SU-DHL-6 (cell line): ENCODE data around the gene MAP2.

Experiments used
- H2AFZ ChIP-seq: fragments of 200-600 bp; sonication (generic); 2 replicates; pipeline ENCODE4 v1.6.1; 2014; ENCODE audit warnings: low read depth, mild to moderate bottlenecking, moderate library complexity, mixed read lengths, antibody characterized with exemption, low read length; ENCODE audit not compliant: severe bottlenecking
- H3F3A ChIP-seq: fragments of 200-600 bp; shearing (Covaris generic); 2 replicates; pipeline ENCODE4 v1.6.0; 2016; ENCODE audit warnings: antibody characterized with exemption, mild to moderate bottlenecking; ENCODE audit not compliant: insufficient read depth
- H3K27ac ChIP-seq: fragments of 200-600 bp; sonication (generic); 2 replicates; pipeline ENCODE4 v1.5.1; 2016; ENCODE audit warnings: low read depth, mild to moderate bottlenecking, low read length, moderate library complexity, mixed read lengths
- H3K27me3 ChIP-seq: fragments of 200-600 bp; sonication (generic), shearing (Covaris generic); 2 replicates; pipeline ENCODE4 v1.6.0; 2014; ENCODE audit warnings: mild to moderate bottlenecking, low read length
- H3K36me3 ChIP-seq: fragments of 200-600 bp; sonication (generic); 2 replicates; pipeline ENCODE4 v1.6.1; 2014; ENCODE audit warnings: mild to moderate bottlenecking, low read length, mixed read lengths
- H3K4me2 ChIP-seq: fragments of 300-600, 200-600 bp; shearing (Covaris generic), sonication (generic); 2 replicates; pipeline ENCODE4 v1.6.0; 2014; ENCODE audit warnings: low read length, low read depth, mild to moderate bottlenecking; ENCODE audit not compliant: poor library complexity, severe bottlenecking
- H3K4me3 ChIP-seq: fragments of 200-600 bp; sonication (generic); 2 replicates; pipeline ENCODE4 v1.5.1; 2014; ENCODE audit warnings: antibody characterized with exemption, low read length, mild to moderate bottlenecking, mixed read lengths; ENCODE audit not compliant: insufficient read depth, poor library complexity, severe bottlenecking
- H3K79me2 ChIP-seq: fragments of 200-600 bp; sonication (generic); 2 replicates; pipeline ENCODE4 v1.6.1; 2014; ENCODE audit warnings: mild to moderate bottlenecking, low read length, moderate library complexity; ENCODE audit not compliant: insufficient read depth
- H3K9ac ChIP-seq: fragments of 200-600 bp; sonication (generic); 2 replicates; pipeline ENCODE4 v1.7.0; 2014; ENCODE audit warnings: mild to moderate bottlenecking, low read length
- H3K9me2 ChIP-seq: fragments of 200-600 bp; sonication (generic); replicated peaks from 2 replicates; pipeline ENCODE4 v1.6.1; 2014; ENCODE audit warnings: low read length; ENCODE audit not compliant: insufficient read depth
- H3K9me3 ChIP-seq: fragments of 200-600 bp; sonication (generic); 2 replicates; pipeline ENCODE4 v1.6.1; 2014; ENCODE audit warnings: low read length, mixed read lengths; ENCODE audit not compliant: insufficient read depth
- H4K20me1 ChIP-seq: fragments of 200-600 bp; sonication (generic); 2 replicates; pipeline ENCODE4 v1.6.1; 2014; ENCODE audit warnings: low read depth, mild to moderate bottlenecking, antibody characterized with exemption, low read length, moderate library complexity, mixed read lengths
- EZH2phosphoT487 ChIP-seq: fragments of 200-600 bp; sonication (generic), shearing (Covaris generic); conservative IDR thresholded peaks from 2 replicates; pipeline ENCODE4 v1.6.1; 2018; ENCODE audit warnings: mild to moderate bottlenecking, antibody characterized with exemption, low read length, moderate library complexity, mixed read lengths
- TF ChIP-seq, protein P1 (sequence below): fragments of 200-600 bp; sonication (generic); IDR thresholded peaks from one replicate; pipeline ENCODE4 v1.5.1; 2017; ENCODE audit warnings: antibody characterized with exemption, mild to moderate bottlenecking, low read length, moderate library complexity; ENCODE audit not compliant: insufficient read depth, poor library complexity, severe bottlenecking

Gene MAP2

DNA sequence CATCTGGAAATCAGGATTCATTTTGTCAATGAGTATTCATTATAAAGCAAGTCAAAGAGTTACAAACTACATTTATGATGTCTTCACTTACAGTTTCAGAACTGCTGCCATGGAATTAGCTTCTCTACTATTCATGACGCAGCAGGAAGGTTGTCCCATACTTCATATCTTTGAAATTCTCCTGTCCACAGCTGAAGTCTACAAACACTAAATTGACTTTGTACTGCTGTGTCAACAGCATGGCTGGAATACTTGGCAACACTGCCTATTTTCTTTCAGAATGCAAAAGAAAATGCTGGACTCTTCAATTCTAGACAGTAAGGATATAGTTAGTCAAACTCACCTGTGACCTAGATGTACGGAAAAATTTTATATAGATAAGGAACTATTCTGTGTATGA is 303.2 kb downstream of the MAP2 start:
- TF ChIP-seq EZH2phosphoT487: no peak
- TF ChIP-seq, protein P1, sequence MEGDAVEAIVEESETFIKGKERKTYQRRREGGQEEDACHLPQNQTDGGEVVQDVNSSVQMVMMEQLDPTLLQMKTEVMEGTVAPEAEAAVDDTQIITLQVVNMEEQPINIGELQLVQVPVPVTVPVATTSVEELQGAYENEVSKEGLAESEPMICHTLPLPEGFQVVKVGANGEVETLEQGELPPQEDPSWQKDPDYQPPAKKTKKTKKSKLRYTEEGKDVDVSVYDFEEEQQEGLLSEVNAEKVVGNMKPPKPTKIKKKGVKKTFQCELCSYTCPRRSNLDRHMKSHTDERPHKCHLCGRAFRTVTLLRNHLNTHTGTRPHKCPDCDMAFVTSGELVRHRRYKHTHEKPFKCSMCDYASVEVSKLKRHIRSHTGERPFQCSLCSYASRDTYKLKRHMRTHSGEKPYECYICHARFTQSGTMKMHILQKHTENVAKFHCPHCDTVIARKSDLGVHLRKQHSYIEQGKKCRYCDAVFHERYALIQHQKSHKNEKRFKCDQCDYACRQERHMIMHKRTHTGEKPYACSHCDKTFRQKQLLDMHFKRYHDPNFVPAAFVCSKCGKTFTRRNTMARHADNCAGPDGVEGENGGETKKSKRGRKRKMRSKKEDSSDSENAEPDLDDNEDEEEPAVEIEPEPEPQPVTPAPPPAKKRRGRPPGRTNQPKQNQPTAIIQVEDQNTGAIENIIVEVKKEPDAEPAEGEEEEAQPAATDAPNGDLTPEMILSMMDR: no peak
- Histone ChIP-seq H3K79me2 (no peaks in the 10 kb centered on the region), H3K9me3 (no peaks in the 10 kb centered on the region), H3K9ac (no peak overlapping the region), H4K20me1 (no peaks in the 10 kb centered on the region), H3K4me2 (no peak overlapping the region), H3K9me2 (no peaks in the 10 kb centered on the region), H3K36me3 (no peaks in the 10 kb centered on the region), H3K4me3 (no peak overlapping the region), H3F3A (no peaks in the 10 kb centered on the region), H3K27me3 (no peaks in the 10 kb centered on the region; the same call in 1 of the 2 replicates), H3K27ac (no peak overlapping the region), H2AFZ (no peak overlapping the region)

DNA sequence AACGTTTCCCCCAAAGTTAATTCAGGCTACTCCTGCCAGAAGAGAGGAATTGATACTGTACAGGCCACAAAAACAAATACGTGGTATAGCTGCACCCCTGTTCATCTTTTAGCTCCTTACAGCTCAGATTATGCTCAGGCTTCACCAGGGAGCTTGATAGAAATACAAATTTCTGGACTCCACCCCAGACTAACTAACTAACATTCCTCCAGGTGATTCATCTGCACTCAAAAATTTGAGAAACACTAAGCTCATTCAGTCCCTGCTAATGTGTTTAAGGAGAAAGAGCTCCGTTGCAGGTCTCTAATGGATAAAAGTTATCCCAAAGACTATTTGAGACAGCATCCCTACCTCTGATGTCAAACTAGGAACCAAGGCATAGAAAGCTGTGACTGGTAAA is 311.0 kb downstream of the MAP2 start:
- H3K9ac ChIP-seq: no peak overlapping the region
- H3K4me2 ChIP-seq: no peak overlapping the region
- no peak for TF ChIP-seq EZH2phosphoT487
- TF ChIP-seq, protein P1: no peak
- no peaks in the 10 kb centered on the region for H3F3A ChIP-seq
- H3K27me3 ChIP-seq: no peaks in the 10 kb centered on the region; the same call in 1 of the 2 replicates
- H4K20me1 ChIP-seq: no peaks in the 10 kb centered on the region
- H3K27ac ChIP-seq: no peak overlapping the region
- no peaks in the 10 kb centered on the region for H3K9me2 ChIP-seq
- H2AFZ ChIP-seq: no peak overlapping the region
- H3K79me2 ChIP-seq: no peaks in the 10 kb centered on the region
- H3K36me3 ChIP-seq: no peaks in the 10 kb centered on the region
- H3K4me3 ChIP-seq: no peak overlapping the region
- no peaks in the 10 kb centered on the region for H3K9me3 ChIP-seq

DNA sequence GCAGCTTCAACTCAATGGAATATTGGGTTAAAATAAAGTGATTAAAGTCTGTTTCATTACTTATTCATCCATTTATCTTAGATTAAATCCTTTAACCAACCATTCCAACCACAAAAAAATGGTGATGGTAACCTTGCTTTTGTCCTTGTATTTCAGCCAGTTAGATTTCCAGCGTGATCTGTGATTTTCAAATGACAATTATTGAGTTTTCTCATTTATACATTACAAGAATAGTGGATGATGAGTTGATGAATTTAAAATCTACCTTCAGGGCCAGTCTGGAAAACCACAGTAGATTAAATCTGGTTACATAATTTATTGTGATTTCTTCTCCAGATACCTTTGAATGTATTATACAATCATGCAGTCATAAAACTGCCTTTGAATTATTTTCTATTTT is 318.1 kb downstream of the MAP2 start:
- H3K36me3 ChIP-seq: no peaks in the 10 kb centered on the region
- no peaks in the 10 kb centered on the region for H3K9me3 ChIP-seq
- no peak overlapping the region for H3K4me3 ChIP-seq
- H3K9ac ChIP-seq: no peak overlapping the region
- TF ChIP-seq, protein P1: no peak
- no peak for TF ChIP-seq EZH2phosphoT487
- H3K27ac ChIP-seq: no peak overlapping the region
- no peaks in the 10 kb centered on the region for H4K20me1 ChIP-seq
- H3K4me2 ChIP-seq: no peak overlapping the region
- H3K79me2 ChIP-seq: no peaks in the 10 kb centered on the region
- H3K9me2 ChIP-seq: no peaks in the 10 kb centered on the region
- no peaks in the 10 kb centered on the region for H3F3A ChIP-seq
- no peak overlapping the region for H2AFZ ChIP-seq
- no peaks in the 10 kb centered on the region for H3K27me3 ChIP-seq
